Fibroblast of the conjunctiva (primary cell): ENCODE measurements around the gene NT5C2.
"Not testable (repeated sequence)": the region's sequence is repeated elsewhere in the genome, so short reads cannot be mapped to it uniquely, and the experiment has no call there.

Source experiments
- DNase-seq: peaks from one replicate; pipeline ENCODE4 v3.0.0-alpha.2; 2010; ENCODE audit warnings: low read depth

Gene NT5C2

DNA sequence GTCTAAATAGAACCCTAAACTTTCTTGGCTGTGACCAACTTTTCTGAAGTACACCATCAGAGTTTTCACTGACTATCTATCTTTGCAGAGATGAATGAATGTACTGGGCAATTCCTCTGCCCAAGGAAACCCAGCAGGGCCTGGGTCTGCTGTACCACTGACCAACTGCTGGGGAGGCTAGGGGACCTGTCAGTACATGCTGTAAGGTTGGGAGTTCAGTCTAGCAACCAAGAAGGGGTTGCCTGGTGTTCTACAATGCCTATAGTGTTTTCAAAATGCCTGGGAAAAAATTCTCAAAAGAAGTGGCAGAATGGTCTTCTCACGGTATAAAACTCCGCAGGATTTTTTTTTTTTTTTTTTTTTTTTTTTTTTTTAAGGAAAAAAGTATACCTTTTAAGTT lies 106.3 kb downstream of the NT5C2 start:
- no peak for DNase-seq

DNA sequence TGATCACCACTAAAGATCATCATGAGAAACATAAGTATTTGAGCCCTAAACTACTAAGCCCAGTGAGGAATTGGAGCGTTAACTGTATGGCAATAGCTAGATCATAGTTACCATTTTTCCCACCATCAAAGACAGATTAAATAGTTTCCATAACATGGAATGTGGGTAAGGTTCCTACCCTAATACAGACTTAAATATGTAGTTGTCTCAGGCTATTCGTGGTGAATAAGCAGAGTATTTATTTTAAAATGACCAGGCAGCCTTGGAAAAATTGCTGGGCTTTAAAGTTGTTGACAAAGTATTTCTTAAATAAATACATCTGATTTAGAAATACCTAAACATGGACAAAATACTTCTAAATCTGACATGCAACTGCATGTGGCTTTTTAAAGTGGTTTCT lies 106.8 kb downstream of the NT5C2 start:
- DNase-seq = no peak

DNA sequence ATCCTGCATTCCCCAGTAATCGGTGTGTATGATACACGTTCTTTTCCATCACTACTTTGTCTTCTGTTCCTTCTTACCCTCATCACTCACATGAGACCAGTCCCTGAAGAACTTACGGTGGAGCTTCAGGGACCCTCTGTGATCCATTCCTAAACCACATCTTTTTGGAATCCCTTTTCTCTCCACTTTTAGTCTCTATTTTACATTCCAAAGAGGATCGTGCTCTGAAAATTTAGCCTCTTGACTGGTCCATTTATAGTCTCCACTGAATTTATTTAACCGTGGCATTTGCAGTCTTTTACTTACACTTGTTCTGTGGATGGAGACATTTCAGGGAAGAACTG lies 109.1 kb downstream of the NT5C2 start:
- DNase-seq = no peak

DNA sequence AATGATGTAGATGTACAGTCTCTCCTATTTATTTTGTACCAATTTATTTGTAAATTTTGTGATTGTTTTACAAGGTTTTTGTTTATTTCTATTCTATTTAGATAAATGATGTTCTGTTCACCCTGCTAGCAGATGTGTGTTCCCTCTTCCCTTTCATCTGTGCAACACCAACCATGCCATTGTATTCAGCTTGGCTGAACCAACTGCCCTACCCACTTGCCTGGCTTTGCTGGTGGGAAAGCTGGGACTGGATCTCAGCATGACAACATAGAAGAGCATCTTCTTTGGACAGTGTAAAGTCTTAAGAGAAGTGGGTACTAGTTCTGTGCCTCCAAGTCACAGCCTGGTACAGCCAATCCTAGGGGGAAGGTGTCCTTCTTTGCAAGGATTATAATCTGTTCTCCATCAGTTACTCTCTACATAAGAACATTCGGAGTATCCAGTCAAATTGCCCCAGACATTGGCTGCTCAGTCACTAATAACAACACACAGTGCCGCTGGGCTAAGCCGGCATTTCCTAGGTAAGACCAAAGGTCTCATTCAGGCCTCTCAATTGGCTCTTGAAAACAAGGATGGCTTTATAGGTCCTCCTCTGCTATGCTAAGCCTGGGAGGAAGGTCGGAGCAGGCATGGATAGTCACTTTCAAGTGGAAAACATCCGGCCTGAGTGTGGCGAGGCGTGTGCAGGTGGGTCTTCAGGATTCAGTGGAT lies 109.7 kb downstream of the NT5C2 start:
- no peak for DNase-seq

DNA sequence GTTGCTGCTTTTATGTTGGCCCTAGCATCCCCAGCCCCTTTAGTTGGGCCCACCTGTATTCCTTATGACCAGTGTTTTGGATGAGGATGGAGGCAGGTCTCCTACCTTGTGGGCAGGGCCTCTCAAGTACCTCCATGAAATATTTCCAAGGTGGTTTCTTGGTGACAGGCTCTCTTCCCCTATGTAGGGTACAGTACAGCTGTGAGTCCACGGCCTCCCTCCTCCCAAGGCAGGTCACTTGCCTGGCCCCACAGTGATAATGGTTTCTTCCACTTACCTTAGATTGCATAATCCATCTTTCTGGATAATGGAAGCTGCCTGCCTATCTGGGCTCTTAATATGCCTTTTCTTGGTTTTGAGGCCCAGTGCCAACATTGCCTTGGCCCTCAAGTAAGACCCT lies 110.4 kb downstream of the NT5C2 start:
- DNase-seq = no peak

DNA sequence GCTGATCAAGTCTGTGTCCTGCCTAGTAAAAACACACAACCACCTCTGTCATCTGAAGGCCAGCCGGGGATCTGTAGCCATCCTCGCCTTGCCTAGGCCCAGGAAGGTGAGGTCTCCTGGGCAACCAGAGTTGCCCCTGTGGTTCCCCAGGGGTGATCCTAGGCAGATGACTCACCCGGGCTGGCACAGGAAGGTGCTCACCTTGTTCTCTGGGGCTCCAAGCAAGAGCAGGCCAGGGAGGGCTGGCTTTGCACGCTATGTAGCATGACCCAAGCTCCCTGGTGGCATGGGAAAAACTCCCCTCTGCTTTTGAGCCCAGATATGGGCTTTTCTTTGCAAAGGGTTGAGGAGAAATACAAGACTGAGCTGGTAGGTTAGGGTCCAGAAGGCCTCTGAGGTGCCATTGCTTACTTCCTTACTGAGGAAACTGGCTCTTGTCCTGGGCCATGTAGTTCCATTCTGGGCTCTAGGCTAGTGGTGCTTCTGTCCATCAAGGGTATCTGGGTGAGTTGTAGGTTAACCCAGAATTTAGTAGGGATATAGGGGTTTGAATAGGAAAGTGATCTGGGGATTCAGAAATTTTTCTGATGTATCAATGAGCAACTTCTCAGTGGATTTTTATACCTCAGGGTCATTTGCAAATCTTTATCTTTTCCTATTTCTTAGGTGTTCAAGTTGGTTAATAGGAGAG lies 112.0 kb downstream of the NT5C2 start:
- no peak for DNase-seq

DNA sequence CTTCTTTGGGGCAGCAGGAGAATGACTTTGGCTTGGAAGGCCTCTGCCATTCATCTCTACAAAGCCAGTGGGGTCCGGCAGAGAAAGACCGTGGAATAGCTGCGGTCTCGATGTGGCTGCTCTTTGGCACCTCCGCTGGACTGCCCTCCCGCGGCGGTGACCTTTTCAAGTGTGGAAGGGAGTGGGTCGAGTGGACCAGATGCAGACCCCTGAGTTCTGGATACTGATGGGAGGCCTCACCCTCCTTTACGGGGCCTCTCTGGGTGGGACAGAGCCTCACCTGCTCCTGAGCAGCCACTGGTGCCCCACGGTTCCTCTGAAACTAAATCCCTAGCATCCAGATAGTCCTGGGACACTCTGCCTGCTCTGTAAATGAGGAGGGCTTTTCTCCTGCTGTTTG lies 113.1 kb downstream of the NT5C2 start:
- DNase-seq = no peak

DNA sequence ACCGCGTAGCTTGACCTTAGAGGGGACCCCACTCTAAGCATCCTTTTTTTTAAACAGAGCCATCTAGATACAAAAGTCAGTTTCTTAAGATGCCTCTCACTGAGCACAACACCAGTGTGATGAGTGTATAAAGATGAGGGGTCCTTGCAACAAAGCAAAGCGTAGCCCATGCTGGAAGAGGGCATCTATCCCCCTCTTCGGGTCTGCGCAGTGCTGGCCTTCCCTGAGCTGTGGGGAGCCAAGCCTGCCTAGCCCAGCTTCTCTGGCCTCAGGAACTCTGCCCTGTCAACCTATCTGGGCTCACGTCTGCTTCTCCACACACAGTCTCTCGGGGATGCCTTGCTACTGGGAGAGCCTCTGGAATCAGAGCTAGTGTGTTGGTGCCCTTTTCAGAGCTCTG lies 114.0 kb downstream of the NT5C2 start:
- no peak for DNase-seq

DNA sequence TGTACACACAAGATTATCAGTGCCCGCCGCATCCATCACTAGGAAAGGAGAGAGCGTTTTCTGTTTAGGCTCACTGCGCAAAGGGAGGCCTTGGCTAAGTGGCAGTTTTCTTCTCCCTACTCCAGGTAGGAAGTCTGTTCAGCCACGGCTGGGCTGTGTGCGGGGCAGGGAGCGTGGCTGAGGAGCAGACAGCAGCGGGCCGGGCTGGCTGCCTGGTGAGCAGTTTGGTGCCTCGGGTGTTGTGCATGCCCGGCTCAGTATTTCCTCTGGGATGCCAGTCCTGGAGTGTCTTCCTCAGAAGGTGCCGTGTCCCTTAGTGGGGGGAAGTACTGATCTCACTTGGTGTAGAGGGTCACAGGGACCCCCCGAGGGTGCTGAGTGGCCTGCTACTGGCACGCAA lies 114.4 kb downstream of the NT5C2 start:
- no peak for DNase-seq

DNA sequence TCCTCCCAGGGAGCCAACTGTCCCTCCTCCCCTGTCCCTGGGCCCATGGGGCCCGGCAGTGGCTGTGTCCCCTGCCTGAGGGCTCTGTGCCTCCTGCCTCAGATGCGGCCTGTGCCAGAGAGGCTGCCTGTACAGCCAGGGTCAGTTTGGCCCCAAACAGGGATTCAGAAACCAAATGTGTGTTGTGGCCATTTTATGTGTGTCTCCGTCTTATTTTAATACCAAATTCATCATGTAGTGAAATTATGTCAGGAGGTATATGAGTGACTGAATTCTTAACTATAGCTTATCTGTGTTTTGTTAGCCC lies 114.8 kb downstream of the NT5C2 start:
- DNase-seq = no peak

DNA sequence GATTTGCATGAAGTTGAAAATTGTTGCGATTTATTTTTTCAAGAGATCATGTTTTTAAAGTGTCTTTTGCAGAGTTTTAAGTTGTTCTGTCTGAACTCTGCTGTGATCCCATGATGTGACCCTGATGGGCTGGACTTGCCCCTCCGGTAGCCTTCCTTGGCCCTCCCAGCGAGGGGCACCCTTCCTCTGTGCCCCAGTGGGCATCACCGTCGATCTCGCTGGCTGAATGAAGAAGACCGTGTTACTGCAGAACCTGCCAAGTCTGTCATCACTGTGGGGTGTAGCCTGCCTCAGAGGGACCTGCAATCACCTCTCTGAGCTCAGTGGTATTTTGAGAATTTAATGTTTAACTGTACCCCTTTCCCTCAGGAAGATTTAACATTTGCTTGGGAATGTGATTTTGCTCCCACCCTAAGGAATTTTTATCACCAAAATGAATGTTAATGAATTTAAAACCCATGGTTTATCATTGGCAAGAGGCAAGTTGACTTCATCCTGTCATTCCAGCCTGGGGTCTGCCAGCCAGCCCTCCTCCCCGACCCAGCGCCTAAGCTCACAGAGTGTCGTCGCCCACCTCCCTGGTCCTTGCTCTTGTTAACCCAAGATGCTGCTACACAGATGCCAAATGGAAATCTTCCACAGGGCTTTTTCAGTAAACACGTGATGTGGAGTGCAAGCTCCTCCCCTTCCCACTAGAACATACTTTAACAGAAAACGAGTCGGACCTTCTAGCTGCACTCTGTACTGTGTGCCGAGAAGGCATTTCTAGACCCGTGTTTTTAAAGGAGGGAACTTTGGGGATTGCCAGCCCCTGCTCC lies 115.4 kb downstream of the NT5C2 start:
- DNase-seq = no peak

DNA sequence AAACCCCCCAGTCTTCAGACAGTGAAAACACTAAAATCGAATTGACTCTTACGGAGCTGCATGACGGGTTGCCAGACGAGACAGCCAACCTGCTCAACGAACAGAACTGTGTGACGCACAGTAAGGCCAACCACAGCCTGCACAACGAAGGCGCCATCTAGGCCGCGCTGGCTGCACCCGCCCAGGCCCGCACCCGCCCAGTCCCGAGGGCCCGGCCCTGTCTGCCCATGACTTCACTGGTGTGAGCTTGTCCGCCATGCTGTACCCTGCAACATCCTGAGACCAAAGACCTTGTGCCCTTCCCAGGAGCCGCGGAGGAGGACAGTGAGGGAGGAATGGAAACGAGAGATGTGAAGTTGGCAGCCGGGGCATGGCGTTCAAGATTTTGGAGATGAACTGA lies 116.1 kb downstream of the NT5C2 start:
- no peak for DNase-seq

DNA sequence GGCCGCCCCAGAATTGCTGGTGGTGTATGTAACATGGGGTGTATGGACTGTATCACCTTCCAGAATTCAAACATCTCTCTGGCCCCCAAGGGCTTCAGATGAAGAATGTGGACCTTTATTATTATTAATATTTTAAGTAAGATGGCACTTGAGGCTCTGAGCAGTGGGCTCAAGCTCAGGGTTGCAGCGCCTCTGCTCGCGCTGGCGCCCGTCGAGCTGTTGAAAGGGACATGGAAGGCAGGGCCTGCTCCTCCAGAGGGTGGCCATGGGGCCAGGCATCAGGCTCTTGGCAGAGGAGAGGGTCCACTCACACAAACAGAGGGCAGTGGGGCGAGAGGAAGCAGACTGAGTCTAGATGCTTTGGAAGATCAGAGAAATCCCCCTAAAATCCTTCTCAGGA lies 120.2 kb downstream of the NT5C2 start:
- DNase-seq = no peak

DNA sequence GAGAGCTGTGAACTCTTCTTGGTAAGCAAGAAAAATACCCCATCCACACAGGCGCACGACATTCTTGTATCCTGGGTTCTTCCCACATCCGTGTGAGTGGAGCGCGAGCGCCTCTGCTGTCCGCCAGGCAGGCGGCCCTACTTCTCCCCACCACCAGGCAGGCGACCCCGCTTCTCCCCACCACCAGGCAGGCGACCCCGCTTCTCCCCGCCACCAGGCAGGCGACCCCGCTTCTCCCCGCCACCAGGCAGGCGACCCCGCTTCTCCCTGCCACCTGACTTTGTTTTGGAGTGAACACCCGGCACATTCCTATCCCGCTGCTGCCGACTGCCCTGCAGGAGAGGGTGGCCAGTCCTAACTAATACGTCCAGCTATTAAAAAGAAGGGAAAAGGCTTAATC lies 120.8 kb downstream of the NT5C2 start:
- no peak for DNase-seq

DNA sequence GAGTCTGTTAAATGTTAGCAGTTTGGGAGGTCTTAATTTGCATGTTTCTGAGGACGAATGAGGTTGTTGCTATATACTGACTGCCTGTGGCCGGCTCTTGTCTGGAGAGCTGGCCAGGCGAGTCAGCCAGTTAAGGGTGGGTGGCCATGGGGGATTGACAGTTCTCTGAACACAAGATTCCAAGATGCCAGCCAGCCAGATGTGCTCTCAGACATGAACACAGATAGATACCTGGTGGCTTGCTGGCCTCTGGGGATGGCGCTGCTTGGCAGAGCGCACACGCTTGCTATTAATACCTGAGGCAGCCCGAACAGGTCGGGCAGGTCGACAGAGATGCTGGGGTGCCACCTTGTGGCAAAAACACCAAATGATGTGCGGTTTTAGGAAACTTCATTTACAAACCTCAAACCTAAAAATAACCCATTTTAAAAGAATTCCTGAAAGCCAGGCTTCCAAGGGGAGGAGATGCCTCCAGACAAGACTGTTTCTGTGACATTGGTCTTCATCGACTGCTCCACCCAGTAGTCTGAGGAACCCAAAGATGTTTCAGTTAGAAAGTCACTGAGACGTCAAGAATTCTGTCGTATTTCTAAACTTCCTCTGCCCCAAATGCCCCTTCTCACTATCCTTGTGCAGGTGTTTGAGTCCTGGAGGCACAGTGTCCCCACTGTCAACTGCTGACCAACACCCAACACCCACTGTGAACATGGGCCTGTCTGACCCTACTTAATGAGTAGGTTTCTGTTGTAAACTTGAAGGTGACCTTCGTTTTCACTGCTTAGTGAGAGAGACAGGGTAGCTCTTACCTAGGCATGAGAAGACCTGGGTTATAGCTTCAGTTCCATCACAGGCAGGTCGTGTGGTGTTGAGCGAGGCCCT lies 123.4 kb downstream of the NT5C2 start:
- DNase-seq = peak; percentile 17

DNA sequence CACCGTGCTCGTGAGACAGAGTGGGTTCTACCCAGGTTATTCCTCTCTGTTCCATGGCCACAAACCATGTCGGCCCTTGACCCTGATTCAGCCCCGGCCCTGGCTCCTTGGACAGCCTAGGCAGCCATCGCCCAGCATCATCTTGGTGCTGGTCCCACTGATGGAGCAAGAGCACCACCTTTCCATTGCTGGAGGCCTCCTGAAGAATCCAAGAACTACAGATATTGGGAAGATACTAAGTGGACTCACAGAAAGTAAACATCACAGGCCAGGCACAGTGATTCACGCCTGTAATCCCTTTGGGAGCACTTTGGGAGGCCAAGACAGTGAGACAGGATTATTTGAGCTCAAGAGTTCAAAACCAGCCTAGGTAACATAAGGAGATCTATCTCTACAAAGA lies 125.1 kb downstream of the NT5C2 start:
- DNase-seq = no peak

DNA sequence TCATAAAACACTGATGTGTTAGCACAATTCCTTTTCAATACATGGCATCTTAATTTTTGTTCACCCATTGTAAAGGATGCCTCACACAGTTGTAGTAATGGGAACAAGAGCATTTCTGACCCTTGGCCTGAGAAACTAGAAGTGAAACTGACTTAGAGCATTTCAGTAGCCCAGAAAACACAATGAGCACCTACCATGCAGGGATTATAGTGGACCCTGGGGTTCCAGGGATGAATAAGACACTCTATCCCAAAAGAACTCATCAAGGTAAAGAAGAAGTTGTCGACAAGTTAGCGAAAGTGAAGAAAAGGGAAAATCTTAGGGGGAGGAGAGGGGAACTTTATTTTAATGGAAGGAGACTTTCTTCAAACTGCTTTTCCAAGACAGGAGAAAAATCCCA lies 125.6 kb downstream of the NT5C2 start:
- no peak for DNase-seq

DNA sequence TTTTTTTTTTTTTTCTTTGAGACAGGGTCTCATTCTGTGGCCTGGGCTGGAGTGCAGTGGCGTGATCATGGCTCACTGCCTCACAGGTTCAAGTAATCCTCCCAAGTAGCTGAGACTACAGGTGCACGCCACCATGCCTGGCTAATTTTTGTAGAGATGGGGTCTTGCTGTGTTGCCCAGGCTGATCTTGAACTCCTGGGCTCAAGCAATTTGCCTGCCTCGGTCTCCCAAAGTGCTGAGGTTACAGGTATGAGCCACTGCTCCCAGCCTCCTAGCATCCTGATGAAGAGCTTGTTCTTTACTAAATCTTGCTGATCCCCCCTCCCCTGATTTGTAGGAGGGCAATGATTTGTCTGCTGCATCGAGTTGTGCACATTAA lies 126.0 kb downstream of the NT5C2 start:
- not testable (repeated sequence) for DNase-seq

DNA sequence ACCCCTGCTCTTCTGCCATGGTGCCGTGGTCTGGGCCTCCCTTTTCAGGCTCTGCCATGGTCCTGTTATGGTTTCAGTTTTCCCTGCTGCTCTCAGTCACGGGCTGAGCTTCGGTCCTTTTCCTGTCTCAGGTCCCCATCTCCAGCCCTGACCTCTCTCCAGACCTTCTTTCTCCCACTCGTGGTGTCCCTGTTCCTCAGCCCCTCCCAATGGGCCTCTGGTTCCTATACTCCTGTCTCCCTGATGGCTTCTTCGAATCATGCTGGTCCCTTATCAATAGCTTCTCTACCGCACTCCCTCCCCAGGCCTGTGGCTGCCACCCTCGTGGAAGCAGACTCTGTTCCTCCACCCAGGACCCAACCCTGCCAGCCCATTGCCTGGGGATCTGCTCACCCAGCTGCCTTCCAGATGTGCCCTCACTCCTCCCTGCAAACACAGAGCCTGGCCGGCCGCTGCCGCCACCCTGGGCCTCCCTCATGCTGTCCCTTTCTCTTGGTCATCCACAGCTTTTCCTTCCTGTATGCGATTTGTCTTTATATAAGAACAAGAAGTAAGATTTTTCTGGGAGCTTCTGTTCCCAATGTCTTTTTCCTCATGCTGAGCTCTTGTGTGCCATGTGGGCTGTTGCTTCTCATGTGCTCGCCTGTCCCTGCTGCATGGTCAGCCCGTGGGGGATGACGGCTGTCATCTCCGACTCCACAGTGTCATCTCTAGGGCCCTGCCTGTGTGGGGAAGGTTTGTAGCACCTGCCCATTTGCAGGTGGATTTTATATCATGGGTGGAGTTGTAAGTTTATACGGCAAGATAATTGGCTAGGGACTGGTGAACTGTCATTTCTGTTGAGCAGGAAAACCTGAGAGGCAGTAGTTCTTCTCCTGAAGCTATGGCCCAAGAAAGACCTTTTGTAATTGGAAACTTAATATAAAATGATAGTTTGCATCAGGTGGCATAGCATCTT lies 126.7 kb downstream of the NT5C2 start:
- DNase-seq = no peak

DNA sequence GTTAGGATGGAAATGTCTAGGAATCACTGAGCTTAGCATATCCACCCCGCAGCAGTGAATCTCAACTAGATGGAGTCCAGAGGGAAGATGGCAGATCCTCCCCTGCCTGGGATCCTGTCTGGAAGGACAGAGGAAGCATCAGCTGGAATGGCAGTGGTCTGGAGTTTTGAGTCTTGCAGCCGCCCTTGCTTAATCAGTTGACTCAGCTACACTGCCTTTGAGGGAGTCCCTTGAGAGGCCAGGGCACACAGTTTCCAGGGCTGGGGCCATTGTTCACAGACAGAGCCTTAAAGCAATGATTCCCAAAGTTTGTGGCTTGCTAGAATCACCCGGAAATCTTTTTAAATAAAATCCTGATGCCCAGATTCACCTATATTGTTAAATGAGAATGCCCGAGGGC lies 128.1 kb downstream of the NT5C2 start:
- no peak for DNase-seq

DNA sequence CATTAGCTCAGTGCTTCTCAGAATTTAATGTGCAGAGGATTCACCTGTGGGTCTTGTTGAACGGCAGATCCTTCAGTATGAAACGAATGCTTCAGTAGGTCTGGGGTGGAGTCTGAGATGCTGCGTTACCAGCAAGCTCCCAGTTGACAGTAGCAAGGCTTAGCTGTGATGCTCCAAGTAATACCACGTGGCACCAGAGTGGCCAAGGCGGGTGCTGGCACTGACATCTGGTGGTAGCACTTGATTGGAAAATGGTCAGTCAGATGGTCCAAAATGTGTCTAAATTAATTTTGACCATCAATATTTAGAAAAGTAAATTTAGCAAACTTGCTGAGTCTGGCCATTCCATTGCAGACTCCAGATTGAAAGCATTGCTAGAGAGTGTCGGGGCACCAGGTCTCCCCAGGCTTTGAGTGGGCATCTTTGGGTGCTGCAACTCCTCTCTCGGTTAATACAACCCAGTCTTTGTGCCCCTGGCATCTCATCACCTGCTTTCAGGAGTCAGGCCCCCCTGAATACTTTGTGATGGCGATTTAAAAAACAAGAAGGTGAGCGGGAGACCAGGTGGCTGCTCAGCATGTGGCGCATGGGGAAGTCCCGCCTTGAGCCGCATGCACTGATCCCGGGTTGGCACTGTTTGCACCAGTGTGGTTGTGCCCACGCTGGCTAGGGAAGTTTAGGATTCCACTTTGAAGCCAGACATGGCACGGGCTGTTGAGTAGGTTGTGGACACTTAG lies 130.1 kb downstream of the NT5C2 start:
- no peak for DNase-seq
